ENCODE data around the gene SLC11A1. TPM values are rescaled to one million over a fixed set of nuclear protein-coding genes. Genes with fewer than 3 reads are reported as not detected.
A peak's percentile ranks its signal among the peaks of the same experiment; 100 is the strongest.

The SLC11A1 gene
- total RNA-seq, 2 experiments from 2014 or later = 0.57 to 0.78 TPM

GRCh38 chr2:218438596-218438995 is 56.5 kb downstream of the SLC11A1 start:
- Histone ChIP-seq H3K36me3 (ENCODE audit: insufficient read depth, low read length) (no peaks in the 10 kb centered on the region), H3K4me1 (ENCODE audit: insufficient read depth, low read length, poor library complexity, severe bottlenecking) (peaks cover 9% of the 10 kb centered on the region), H3K27ac (ENCODE audit: low read depth, low read length, poor library complexity, severe bottlenecking) (no peak overlapping the region), H3K4me2 (ENCODE audit: low read length) (no peak overlapping the region), H3K79me2 (ENCODE audit: insufficient read depth, low read depth, low read length) (no peaks in the 10 kb centered on the region), H4K20me1 (ENCODE audit: insufficient read depth, low read length) (no peaks in the 10 kb centered on the region), H3K9me2 (ENCODE audit: insufficient read depth, low read length) (no peaks in the 10 kb centered on the region), H2AFZ (ENCODE audit: low read length) (no peak overlapping the region), H3K9me3 (ENCODE audit: low read length) (no peaks in the 10 kb centered on the region), H3K4me3 (ENCODE audit: low read depth, low read length, poor library complexity, severe bottlenecking) (no peak overlapping the region)
- CTCF ChIA-PET (ENCODE audit: unreplicated experiment) = no interaction called here
- no TSS peak for BruUV-seq (replicated peaks)
- POLR2A ChIA-PET = interaction anchor here (0.8 kb wide), 1 partner anchor 23 kb away, joined by 7 read pairs; no protein-coding TSS in a partner anchor
- DNase-seq (ENCODE audit: low spot score) = peak; percentile 25
- intact Hi-C loops (cut with micrococcal nuclease; ENCODE audit: unreplicated experiment) = loop anchor here (10.0 kb wide), 1 partner anchor 406 kb away; no protein-coding TSS in a partner anchor
- TF ChIP-seq CTCF (conservative IDR thresholded peaks at IDR 0.05; ENCODE audit: low read length) (no peak), EZH2phosphoT487 (IDR thresholded peaks at IDR 0.05; ENCODE audit: borderline replicate concordance, low read depth, low read length) (no peak)

- no peaks in the 10 kb centered on the region for H3K79me2 ChIP-seq (ENCODE audit: insufficient read depth, low read depth, low read length)
- intact Hi-C loops (cut with micrococcal nuclease; ENCODE audit: unreplicated experiment) = no loop called here
- H3K36me3 ChIP-seq (ENCODE audit: insufficient read depth, low read length) = peaks cover 19% of the 10 kb centered on the region
- H2AFZ ChIP-seq (ENCODE audit: low read length) = no peak overlapping the region
- H3K27ac ChIP-seq (ENCODE audit: low read depth, low read length, poor library complexity, severe bottlenecking) = no peak overlapping the region
- no peak for DNase-seq (ENCODE audit: low spot score)
- H3K9me3 ChIP-seq (ENCODE audit: low read length) = no peaks in the 10 kb centered on the region
- ChIA-PET CTCF (ENCODE audit: unreplicated experiment) (no interaction called here), POLR2A (no interaction called here)
- no peaks in the 10 kb centered on the region for H3K4me1 ChIP-seq (ENCODE audit: insufficient read depth, low read length, poor library complexity, severe bottlenecking)
- H4K20me1 ChIP-seq (ENCODE audit: insufficient read depth, low read length) = no peaks in the 10 kb centered on the region
- H3K9me2 ChIP-seq (ENCODE audit: insufficient read depth, low read length) = no peaks in the 10 kb centered on the region
- no peak overlapping the region for H3K4me2 ChIP-seq (ENCODE audit: low read length)
- no TSS peak for BruUV-seq (replicated peaks)
- H3K4me3 ChIP-seq (ENCODE audit: low read depth, low read length, poor library complexity, severe bottlenecking) = no peak overlapping the region
- TF ChIP-seq CTCF (conservative IDR thresholded peaks at IDR 0.05; ENCODE audit: low read length) (no peak), EZH2phosphoT487 (IDR thresholded peaks at IDR 0.05; ENCODE audit: borderline replicate concordance, low read depth, low read length) (no peak)
Observed at GRCh38 chr2:218444692-218445357, 62.8 kb downstream of the SLC11A1 start.

GRCh38 chr2:218445602-218446001 is 63.5 kb downstream of the SLC11A1 start:
- H3K27ac ChIP-seq (ENCODE audit: low read depth, low read length, poor library complexity, severe bottlenecking) = no peak overlapping the region
- peaks cover 26% of the 10 kb centered on the region for H3K36me3 ChIP-seq (ENCODE audit: insufficient read depth, low read length)
- no peaks in the 10 kb centered on the region for H3K4me1 ChIP-seq (ENCODE audit: insufficient read depth, low read length, poor library complexity, severe bottlenecking)
- DNase-seq (ENCODE audit: low spot score) = no peak
- intact Hi-C loops (cut with micrococcal nuclease; ENCODE audit: unreplicated experiment) = no loop called here
- H3K4me3 ChIP-seq (ENCODE audit: low read depth, low read length, poor library complexity, severe bottlenecking) = no peak overlapping the region
- no peaks in the 10 kb centered on the region for H3K9me3 ChIP-seq (ENCODE audit: low read length)
- ChIA-PET POLR2A (no interaction called here), CTCF (ENCODE audit: unreplicated experiment) (no interaction called here)
- no TSS peak for BruUV-seq (replicated peaks)
- no peaks in the 10 kb centered on the region for H4K20me1 ChIP-seq (ENCODE audit: insufficient read depth, low read length)
- H3K9me2 ChIP-seq (ENCODE audit: insufficient read depth, low read length) = no peaks in the 10 kb centered on the region
- no peaks in the 10 kb centered on the region for H3K79me2 ChIP-seq (ENCODE audit: insufficient read depth, low read depth, low read length)
- TF ChIP-seq EZH2phosphoT487 (IDR thresholded peaks at IDR 0.05; ENCODE audit: borderline replicate concordance, low read depth, low read length) (no peak), CTCF (conservative IDR thresholded peaks at IDR 0.05; ENCODE audit: low read length) (no peak)
- no peak overlapping the region for H3K4me2 ChIP-seq (ENCODE audit: low read length)
- no peak overlapping the region for H2AFZ ChIP-seq (ENCODE audit: low read length)
